Stimulated activated CD4-positive, alpha-beta T cell treated with anti-CD3 and anti-CD28 coated beads, TNF-alpha, amount 100 ng/mL, for 24 hours (primary cell): Measurements from ENCODE around the gene TTBK1.

Experiments
- DNase-seq, 3 experiments: peaks; one replicate each; pipeline ENCODE4 v3.0.0-alpha.2; 2020; ENCODE audit warnings: low read depth in 3 of 3

The TTBK1 gene

DNA sequence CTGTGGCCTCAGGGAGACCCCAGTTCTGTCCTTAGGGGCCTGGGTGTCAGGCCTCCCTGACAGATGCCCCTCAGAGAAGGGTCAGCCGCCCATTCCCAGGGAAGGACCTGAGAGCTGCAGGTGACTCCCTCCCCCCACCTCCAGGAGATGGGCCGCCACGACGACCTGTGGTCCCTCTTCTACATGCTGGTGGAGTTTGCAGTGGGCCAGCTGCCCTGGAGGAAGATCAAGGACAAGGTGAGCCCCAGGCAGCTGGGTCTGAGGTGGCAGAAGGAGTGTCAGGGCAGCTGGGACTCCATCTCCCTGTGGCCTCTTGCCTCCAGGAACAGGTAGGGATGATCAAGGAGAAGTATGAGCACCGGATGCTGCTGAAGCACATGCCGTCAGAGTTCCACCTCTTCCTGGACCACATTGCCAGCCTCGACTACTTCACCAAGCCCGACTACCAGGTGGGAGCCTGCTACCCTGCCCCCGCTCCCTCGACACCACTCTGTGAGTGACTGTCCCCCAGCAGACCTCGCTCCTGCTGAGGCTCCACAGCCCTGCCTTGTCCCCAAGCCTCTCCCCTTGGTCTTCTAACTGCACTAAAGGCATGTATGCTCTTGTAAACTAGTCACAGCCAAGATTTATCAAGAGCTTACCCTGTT, 12.2 kb downstream of the TTBK1 start:
- DNase-seq = no peak

DNA sequence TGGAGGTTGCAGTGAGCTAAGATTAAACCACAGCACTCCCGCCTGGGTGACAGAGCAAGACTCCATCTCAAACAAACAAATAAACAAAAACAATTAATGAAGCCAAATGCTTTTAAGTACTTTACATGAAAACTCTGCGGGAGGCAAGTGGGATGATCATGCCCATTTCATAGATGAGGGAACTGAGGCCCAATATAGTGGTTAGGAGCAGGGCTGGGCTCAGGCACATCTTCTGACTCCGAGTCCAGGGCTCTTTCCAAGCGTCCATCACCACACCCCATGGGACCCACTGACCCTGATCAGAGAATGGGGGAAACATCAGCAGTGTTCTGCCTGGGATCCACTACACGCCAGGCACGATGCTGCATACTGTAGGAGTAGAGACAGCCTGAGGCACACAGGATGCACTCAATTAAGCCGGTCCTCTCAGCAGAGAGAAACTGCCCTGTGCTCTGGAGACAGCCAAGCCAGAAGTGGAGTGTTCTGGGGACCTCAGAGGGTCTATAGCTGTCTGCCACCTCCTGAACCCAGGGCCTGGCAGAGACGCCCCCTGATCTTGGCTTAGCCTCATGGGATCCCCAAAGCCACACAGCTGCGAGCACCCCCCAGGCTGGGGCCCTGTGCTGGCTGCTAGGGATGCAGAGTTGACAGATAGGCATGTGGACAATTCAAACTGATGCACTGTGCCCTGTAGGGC, 13.5 kb downstream of the TTBK1 start:
- no peak for DNase-seq

DNA sequence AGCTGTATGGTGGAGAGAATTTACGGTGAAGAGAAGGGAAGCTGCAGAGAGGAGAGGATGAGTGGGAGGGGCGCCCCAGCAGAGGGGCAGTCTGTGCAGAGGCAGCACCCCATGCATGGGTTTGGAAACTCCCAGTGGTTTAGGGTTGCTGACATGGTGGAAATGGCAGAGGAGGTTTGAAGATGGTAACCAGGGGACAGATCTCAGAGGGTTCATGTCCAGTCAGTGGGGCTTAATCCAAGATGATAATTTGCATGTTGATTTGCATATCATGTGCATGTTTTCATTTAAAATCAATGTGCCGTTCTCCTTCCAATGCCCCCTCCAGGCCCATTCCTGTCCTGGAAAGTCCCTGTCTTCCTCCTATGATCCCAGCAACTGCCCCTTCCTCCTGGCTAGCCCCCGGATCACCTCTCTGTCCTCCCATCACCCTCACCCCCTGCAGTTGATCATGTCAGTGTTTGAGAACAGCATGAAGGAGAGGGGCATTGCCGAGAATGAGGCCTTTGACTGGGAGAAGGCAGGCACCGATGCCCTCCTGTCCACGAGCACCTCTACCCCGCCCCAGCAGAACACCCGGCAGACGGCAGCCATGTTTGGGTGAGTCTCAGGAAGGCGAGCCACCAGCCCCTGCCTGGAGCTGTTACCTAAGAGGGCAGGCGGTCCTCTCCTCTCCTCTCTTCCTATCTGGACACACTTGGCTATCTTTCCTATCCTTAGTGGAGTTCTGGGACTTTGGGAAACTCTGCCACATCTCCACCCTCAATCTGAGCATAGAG, 14.3 kb downstream of the TTBK1 start:
- no peak for DNase-seq

DNA sequence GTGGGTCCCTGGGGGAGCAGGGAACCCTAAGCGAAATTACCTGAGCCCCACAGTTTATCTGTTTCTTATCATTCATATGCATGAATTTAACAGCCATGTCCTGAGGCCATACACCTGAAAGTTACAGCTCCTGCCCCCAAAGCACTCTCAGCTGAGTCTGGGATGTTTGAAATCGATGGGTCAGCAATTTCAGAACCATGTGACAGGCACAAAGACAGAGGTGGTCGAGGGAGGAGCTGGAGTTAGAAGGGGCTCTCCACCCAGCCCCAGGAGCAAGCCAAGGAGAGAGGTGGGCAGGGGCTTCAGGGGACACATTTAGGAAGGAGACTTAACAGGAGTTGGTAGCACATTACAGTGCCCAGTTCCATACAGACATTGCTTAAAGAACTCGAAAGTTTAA, 14.9 kb downstream of the TTBK1 start:
- DNase-seq = no peak

DNA sequence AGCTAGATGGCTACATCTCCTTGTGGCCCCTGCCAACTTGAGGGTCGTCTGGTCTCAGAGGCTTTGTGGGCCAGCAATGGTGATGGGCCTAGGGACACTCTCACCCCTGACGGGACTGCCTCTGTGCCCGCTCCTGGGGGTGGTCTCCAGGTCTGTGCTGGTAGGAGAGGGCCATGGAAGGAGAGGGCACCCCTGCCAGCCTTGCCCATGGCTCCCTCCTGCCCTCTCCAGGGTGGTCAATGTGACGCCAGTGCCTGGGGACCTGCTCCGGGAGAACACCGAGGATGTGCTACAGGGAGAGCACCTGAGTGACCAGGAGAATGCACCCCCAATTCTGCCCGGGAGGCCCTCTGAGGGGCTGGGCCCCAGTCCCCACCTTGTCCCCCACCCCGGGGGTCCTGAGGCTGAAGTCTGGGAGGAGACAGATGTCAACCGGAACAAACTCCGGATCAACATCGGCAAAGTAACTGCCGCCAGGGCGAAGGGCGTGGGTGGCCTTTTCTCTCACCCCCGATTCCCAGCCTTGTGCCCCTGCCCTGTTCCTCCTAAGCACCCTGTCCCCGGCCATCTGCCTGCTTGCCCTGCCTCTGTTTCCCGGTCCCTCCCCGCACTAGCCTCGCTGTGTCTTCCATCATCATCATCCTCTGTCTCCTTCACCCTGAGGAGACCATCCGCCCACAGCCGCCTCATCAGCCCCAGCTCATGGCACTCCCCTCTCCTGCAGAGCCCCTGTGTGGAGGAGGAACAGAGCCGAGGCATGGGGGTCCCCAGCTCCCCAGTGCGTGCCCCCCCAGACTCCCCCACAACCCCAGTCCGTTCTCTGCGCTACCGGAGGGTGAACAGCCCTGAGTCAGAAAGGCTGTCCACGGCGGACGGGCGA, 15.8 kb downstream of the TTBK1 start:
- no peak for DNase-seq

DNA sequence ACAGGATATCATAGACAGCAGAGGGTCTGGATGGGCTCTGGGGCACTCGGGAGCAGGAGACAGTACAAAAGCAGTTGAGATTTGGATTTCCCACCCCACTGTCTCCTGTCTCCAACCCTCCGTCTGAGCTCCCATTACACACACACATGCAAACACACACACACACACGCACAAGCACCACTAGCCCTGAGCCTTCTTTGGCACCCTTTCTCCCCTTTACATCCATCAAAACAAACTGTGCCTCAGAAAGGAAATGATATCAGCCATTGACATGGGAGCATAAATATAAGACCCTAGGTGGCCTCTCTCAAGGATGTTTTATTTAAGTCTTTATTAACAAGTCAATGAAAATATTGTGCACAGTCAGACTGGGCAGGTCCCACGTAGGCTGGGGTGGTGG, 17.5 kb downstream of the TTBK1 start:
- DNase-seq = no peak

DNA sequence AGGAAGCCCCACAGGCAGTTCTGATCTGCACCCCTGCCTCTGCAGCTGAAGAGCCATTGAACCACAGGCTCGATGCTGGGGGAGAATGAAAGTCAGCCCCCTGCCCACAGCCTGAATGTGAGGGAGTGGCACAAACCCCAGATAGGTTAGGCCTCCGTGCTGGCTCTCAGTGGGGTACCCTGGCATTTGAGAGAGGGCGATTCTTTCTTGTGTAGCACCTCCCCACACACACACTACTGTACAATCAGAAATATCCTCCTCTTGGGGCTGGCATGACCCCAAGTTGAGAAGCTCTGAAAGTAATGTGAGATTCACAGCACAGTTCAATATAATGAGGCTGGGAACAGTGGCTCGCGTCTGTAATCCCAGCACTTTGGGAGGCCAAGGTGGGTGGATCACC, 17.9 kb downstream of the TTBK1 start:
- no peak for DNase-seq

DNA sequence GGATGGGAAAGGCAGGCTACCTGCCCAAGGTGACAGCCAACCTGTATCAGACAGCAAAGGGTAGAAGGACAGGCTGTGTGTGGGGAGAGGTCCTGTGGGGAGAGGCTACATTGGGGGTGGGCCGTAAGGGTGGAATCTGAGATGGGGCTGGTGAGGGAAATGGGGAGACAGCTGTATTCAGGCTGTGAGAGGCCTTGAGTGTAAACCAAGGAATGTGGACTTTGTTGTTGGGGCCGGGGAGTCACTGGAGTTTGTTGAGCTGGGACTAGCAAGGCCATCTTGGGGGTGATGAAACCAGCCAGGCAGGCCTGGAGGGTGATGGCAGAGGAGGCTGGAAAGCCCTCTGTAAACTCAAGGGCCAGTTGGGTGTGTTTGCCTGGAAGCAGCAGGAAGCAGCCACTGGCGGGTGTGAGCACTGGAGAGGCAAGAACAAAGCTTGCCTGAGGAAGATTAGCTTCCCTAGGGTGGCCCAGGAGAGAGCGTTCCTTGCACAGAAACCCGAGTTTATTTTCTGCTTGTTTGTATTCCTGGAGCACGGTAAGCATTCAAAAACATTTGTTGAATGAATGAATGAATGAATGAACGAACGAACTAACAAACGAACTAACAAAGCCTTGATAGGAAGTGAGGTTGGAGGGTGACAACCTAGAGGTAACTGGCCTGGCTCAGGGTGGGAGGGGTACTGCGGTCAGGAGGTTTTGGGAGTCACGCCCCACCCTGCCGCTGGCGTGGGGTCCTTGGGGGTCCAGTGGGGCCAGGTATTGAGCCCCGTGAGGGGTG, 18.9 kb downstream of the TTBK1 start:
- DNase-seq = no peak

DNA sequence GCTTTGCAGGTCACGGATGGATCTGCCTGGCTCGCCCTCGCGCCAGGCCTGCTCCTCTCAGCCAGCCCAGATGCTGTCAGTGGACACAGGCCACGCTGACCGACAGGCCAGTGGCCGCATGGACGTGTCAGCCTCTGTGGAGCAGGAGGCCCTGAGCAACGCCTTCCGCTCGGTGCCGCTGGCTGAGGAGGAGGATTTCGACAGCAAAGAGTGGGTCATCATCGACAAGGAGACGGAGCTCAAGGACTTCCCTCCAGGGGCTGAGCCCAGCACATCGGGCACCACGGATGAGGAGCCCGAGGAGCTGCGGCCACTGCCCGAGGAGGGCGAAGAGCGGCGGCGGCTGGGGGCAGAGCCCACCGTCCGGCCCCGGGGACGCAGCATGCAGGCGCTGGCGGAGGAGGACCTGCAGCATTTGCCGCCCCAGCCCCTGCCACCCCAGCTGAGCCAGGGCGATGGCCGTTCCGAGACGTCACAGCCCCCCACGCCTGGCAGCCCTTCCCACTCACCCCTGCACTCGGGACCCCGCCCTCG, 19.6 kb downstream of the TTBK1 start:
- no peak for DNase-seq

DNA sequence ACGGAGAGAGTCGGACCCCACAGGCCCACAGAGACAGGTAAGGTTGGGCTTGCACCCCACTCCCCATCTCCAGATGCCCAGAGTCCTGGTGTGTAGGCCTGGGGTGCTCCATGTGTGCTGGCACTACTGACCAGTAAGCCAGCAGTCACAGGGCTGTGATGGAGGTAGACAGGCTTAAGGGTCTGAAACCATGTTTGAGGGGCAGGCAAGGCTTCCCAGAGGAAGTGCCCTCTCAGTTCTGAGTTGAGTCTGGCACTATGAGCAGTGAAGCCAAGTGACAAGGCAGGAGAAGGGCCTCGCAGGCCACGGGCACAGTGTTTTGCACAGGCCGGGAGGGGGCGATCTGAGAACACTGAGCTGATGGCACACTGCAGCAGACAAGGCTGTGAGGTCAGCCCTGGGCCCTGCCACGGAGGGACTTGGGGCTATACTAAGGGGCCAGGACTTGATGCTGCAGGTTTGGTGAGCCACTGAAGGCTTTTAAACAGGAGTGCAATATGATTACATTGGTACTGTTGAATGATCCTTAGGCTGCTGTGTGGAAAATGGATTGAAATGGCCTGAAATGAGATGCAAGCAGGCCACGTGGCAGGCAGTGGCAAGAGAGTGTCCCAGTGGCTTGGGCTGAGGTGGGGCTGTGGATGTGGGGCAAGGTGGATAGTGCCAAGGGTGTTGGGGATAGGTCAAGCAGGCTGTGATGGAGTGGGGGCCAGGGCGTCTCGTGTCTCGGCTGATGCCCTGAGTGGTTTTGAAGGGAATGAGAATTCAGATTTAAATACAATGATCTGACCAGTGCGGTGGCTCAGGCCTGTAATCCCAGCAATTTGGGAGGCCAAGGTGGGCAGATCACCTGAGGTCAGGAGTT, 20.3 kb downstream of the TTBK1 start:
- DNase-seq = peak; percentile 55 to 78 (median 59)

DNA sequence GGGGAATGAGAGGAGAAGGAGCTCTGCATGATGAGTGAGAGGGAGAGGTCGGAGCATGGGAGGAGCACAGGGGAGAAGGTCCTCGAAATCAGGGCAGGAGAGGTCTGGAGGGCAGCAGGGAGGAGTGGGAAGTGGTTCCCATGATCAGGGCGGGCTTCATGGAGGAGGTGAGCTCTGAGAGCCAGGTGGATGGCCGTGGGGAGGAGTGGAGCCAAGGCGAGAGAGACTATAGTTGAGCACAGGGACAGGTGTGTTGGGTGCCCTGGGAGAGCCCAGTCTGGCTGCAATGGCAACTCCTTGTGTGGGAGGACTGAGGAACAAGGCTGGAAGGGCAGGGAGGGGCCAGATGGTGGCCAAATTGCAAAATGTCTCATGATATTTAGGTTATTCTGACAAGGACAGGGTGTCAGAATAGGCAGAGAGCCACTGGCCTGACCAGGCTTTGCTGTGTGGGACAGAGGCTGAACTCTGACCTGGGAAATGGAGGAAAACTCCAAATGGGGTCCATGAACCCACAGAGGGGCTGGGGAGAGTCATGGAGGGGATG, 21.4 kb downstream of the TTBK1 start:
- no peak for DNase-seq

DNA sequence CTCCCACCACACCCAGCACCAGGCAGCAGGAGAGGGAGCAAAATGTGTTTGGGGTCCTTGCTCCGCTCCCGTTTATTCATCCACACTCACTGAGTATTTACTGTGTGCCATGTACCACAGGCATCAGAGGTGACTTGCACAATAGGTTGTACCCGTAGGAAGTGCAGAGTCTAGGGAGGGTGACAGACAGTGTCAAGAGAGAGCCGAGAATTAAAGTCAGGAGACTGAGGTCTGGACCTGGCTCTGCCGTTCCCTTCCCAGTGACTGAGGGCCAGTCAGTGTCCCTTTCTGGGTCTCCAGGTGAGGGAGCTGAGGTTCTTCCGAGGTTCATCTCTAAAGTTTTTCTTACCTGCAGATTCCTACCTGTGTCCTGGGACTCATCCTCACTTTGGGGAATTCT, 22.3 kb downstream of the TTBK1 start:
- no peak for DNase-seq

DNA sequence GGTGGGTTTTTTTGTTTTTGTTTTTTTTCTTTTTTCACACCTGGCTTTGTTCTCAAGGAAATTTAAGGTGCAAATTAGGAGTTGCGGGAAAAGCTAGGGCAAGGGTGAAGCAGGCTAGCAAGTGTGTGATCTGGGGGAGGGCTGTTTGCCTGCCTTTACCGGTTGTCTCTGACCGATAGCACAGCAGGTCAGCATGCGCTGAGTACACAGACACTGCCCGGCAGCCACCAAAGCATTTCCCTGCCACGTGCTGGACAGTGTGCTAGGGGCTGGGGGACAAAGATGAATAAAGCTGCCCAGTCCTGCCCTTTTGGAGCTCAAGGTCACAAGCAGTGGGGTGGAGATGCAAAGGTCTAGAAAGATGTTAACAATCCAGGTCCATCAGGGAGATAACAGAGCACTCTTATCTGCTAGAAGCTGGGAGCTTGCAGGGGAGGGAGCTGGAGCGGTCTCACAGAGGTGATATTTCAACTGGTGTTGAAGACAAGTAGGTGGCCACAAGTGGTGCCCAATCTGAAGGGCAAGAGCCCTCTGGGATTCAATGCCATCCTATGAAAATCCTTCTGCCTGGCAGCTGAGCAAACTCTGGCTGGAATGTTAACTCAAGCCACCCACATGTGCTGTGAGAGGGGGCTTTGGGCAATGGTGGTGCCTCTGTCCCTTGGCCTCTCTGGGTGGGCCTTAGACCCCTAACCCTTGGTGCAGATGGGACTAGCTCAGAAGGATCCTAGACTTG, 24.5 kb downstream of the TTBK1 start:
- DNase-seq = no peak

DNA sequence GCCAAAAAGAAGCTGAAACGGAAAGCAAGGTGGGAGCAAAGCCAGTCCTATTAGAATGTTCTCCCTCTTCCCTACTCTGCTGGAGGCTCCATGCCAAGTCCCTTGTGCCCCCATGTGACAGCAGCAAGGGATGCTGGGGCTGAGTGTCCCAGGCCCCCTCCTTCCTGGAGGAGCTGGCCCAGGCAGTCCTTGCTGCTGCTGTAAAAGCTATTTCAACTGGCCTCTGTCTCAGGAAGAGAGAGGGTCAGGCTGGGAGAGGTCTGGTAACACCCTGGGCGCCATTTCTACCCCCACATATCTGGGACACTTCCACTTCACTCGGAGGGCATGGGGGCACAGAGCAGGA, 25.0 kb downstream of the TTBK1 start:
- DNase-seq = no peak

DNA sequence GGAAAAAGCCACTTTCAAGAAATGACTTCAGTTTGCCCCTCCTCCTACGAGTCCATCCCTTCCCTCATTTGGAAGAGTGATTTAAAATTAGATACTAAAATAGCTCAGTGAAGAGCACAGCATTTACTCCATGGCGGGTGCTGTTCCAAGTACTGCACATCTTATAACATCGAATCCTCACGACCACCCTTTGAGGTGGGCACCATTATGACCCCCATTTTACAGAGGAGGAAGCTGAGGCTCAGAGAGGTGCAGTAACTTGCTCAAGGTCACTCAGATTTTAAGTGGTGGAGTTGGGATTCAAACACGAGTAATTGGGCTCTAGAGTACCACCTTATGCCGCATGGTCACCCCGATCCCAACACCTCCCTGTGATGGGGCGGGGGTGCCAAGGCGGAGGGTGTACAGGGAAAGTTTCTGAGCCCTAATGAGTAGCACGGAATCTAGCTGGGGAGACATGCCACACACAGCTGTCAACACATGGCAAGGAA, 25.5 kb downstream of the TTBK1 start:
- DNase-seq = no peak

DNA sequence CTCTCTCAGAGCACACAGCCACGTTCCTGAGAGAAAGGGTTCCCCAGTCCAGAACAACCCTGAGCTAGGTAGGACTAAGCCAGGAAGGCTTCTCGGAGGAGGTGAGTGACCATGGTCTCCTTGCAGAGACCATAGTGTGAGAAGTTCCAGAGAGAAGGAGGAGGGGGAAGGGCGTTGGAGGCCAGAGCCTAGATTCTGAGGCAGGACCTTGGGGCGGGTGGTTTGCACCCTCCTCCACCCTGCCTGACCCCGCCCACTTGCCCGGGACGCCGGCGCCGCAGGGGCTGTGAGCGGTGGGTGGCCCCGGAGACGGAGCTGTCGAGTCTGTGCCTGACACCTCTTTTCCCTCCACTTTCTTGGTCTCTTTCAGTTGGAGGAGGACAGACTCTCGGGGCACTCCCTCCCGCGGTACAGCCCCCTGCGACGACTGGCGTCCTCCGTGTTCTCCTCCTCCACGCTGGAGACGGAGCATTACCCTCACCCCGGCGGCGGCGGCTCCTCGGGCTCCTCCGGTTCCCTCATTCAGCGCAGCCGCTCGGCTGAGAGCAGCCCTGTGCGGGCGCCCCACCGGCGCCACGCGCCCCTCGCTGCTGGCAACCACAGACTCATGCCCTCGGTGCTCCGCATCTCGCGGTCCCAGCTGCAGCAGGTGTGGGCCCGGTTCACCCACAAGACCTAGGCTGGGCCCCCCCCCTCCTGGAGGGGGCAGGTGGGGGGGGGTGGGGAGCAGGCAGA, 26.2 kb downstream of the TTBK1 start:
- peak in 1 of 3 experiments; percentile 49 for DNase-seq

DNA sequence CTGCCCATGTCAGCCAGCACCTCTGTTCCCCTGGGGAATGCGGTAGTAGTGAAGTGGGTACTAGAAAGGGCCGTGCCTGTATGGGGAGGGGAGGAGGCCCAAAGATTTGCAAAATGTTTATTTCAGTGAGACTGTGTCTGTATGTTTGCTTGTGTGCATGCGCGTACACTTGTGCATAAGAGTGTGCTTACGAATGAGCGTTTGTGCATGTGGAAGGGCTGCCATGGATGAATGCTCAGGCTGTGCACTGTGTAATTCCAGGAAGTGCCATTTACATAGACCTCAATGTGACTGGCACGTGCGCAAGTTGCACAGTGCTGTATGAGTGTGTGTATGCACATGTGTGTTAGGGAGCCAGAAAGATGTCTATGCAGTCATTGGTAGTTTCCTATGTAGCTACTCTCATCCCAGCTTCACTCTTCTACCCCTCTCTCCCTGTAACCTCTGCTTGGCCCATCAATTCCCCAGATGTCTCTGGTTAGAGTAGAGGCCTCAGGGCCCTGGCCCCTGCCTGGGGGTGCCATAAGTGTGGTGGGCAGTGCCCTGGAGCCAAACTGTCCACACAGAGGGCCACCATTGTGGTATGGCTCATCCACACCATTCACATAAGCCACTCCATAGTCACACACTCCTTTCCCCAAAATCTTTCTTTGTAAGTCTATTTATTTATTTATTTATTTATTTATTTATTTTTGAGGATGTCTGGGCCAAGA, 28.0 kb downstream of the TTBK1 start:
- no peak for DNase-seq

DNA sequence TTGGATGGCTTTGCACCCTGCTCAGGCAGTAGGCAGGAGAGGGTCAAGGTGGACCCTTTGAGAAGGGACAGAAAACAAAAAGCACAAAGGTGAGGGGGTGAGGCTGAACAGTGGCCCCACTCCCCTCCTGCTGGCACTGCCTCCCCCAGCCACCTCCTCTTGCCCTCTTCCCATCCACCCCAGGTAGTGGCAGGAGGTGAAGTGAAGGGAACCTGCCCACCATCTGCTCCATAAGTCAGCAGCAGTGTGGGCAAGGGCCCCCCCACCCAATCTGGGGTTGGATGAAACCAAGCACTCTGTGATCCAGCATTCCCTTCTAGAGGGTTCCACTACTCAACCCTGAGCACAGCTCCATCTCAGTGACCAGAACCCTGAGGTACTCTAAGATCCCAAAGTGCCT, 28.7 kb downstream of the TTBK1 start:
- DNase-seq = no peak
